Measurements from ENCODE around the gene CRYM.
"Not testable (repeated sequence)": the region's sequence is repeated elsewhere in the genome, so short reads cannot be mapped to it uniquely, and the experiment has no call there.

Gene CRYM

DNA sequence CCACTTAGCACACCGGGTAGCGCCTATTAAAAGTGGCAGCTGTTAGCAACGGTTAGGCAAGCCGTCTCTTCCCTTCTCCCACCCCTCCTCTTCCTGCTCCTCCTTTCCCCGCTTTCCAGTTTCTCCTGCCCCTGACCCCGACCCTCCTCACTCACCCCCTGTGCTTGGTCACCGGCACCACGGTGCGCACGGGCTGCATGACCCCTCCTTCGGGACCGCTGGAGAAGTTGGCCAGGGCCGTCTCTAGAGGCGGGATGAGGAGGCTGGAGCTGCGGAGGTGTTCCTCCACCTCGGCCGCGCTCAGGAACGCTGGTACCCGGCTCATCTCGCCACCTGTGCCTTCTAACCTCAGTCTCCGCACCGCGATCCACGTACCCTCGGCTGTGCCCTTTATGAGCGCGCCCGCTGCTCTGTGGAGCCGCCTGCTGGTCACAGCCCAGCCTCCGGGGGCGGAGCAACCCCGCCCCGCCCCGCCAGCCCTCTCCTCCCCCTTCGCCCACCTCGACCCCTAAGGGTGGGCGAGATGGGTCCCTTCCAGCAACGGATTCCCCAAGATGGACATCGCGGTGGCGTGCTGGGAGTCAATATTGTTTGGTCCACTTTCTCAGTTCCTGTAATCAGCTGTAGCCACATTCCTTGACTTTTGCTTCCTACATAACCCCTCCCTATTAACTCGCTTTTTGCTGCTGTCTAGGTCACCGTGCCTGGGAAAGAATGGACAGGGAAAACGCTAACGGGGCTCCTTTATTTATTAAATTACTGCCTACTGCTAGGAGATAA, at the start of gene CRYM:
TSS of gene CRYM (minus strand) at position 364 of the 780 bp plus-strand sequence. CDS start at position 325, 39 bp downstream.
- peak; percentile 25 for DNase-seq

DNA sequence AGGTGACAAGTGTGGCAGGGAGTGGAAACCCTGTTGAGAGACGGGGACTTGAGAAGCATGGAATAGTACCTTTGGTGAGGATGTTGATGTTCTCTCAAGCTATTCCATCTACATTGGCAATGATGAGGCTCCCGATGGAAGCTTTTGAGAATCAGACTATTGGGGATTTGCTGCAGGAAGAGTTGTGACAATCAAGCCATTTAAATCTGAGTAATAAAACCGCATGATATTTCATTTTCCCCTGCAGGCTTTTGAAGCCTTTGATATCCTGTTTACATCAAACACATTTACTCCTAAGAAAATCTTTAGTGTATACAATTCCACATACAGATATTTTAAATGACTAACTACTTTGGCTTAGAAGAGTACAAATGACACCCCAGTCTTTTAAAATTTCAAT, 49.0 kb upstream of the CRYM start:
- no peak for DNase-seq

GRCh38 chr16:21326459-21326858, 48.4 kb upstream of the CRYM start:
- no peak for DNase-seq

DNA sequence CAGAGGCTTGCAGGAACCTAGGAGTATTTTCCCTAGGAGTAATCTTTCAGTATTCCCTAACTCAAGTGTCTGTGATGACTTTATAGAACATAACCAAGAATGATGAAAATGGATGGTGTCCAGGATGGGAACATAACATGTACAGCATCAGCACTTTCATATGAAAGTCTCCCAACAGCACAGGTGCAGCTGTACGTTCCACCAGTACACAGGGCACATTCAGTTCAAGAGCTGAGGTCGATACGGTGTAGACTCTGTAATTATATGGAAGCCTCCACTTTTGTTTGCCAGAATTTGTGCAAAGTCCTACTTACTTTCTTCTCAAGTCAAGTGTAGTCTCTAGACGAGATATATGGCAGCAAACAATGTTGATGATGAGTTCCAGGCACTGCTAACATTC, 46.2 kb upstream of the CRYM start:
- no peak for DNase-seq

GRCh38 chr16:21322251-21322650, 44.2 kb upstream of the CRYM start:
- DNase-seq, result not testable (repeated sequence)

DNA sequence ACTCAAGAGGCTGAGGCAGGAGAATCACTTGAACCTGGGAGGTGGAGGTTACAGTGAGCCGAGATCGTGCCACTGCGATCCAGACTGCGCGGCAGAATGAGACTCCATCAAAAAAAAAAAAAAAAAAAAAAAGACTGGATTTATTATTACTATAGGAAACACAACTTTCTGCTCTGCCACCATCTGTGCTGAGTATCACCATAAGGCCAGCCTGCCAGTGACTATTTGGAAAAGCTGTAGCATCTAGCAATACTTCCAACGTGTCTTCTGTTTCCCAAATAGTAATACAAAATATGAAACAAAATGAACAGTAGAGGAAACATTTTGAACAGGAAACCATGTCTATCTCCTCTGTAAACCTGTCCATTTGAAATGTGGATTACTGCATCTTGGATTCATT, 43.6 kb upstream of the CRYM start:
- no peak for DNase-seq

GRCh38 chr16:21314339-21314738, 36.2 kb upstream of the CRYM start:
- DNase-seq, result no peak

DNA sequence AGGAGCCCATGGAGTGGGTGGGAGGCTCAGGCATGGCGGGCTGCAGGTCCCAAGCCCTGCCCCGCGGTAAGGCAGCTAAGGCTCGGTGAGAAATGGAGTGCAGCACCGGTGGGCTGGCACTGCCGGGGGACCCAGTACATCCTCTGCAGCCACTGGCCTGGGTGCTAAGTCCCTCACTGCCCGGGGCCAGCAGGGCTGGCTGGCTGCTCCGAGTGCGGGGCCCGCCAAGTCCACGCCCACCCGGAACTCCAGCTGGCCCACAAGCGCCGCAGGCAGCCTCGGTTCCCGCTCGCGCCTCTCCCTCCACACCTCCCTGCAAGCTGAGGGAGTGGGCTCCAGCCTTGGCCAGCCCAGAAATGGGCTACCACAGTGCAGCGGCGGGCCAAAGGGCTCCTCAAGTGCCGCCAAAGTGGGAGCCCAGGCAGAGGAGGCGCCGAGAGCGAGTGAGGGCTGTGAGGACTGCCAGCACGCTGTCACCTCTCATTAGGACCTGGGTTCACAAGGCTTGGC, 34.8 kb upstream of the CRYM start:
- DNase-seq, result not testable (repeated sequence)

DNA sequence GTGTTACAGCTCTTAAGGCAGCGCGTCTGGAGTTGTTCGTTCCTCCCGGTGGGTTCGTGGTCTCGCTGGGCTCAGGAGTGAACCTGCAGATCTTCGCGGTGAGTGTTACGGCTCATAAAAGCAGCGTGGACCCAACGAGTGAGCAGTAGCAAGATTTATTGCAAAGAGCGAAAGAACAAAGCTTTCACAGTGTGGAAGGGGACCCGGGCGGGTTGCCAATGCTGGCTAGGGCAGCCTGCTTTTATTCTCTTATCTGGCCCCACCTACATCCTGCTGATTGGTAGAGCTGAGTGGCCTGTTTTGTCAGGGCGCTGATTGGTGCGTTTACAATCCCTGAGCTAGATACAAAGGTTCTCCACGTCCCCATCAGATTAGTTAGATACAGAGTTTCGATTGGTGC, 34.0 kb upstream of the CRYM start:
- DNase-seq, result not testable (repeated sequence)

DNA sequence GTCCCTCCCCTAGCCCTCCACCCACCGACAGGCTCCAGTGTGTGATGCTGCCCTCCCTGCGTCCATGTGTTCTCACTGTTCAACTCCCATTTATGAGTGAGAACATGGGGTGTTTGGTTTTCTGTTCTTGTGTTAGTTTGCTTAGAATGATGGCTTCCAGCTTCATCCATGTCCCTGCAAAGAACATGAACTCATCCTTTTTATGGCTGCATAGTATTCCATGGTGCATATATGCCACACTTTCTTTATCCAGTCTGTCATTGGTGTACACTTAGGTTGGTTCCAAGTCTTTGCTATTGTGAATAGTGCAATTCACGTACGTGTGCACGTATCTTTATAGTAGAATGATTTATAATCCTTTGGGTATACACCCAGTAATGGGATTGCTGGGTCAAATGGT, 28.6 kb upstream of the CRYM start:
- DNase-seq, result not testable (repeated sequence)

GRCh38 chr16:21302898-21303528, 24.9 kb upstream of the CRYM start:
- no peak for DNase-seq

- no peak for DNase-seq
These were observed 24.4 kb upstream of the CRYM start for GRCh38 chr16:21302454-21302853.

GRCh38 chr16:21301895-21302291, 23.8 kb upstream of the CRYM start:
- no peak for DNase-seq

- peak; percentile 62 for DNase-seq
These were observed 23.2 kb upstream of the CRYM start for GRCh38 chr16:21301168-21301894.

- peak; percentile 88 for DNase-seq
These were observed 22.4 kb upstream of the CRYM start for GRCh38 chr16:21300309-21301167.

DNA sequence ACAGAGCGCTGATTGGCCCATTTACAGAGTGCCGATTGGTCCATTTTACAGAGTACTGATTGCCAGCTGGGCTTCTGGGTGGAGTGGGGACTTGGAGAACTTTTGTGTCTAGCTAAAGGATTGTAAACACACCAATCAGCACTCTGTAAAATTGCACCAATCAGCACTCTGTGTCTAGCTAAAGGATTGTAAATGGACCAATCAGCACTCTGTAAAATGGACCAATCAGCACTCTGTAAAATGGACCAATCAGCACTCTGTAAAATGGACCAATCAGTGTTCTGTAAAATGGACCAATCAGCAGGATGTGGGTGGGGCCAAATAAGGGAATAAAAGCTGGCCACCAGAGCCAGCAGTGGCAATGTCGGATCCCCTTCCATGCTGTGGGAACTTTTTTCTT, 11.7 kb upstream of the CRYM start:
- not testable (repeated sequence) for DNase-seq

DNA sequence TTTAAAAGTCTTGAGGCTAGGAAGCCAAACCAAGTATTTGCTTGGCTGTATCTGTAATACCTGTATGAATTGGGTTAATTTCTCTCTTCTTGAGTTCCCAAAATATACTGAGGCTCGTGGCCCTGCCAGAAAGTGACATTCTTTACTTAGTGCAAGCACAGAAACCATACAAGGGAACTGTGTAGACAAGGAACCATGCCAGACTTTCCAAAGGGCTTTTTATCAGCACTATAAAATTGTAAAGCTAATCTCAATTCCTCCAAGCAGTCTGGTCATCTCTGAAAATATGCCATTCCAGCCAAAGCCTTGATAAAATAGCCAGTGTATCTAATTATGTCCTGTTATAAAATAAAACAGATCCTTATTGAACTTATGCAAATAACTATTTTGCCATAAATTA, 7.2 kb upstream of the CRYM start:
- DNase-seq, result no peak

DNA sequence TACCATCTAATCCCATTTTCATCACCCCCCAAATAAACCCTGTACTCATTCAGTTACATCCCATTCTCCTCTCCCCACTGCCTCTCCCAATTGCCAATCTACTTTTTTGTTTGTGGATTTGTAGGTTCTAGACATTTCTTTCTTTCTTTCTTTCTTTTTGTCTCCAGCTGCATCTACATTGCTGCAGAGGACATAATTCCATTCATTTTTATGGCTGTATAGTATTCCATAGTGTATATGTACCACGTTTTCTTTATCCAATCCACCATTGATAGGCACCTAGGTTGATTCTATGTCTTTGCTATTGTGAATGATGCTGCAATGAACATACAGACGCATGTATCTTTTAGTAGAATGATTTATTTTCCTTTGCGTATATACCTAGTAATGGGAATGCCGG, 6.3 kb upstream of the CRYM start:
- DNase-seq, result no peak

DNA sequence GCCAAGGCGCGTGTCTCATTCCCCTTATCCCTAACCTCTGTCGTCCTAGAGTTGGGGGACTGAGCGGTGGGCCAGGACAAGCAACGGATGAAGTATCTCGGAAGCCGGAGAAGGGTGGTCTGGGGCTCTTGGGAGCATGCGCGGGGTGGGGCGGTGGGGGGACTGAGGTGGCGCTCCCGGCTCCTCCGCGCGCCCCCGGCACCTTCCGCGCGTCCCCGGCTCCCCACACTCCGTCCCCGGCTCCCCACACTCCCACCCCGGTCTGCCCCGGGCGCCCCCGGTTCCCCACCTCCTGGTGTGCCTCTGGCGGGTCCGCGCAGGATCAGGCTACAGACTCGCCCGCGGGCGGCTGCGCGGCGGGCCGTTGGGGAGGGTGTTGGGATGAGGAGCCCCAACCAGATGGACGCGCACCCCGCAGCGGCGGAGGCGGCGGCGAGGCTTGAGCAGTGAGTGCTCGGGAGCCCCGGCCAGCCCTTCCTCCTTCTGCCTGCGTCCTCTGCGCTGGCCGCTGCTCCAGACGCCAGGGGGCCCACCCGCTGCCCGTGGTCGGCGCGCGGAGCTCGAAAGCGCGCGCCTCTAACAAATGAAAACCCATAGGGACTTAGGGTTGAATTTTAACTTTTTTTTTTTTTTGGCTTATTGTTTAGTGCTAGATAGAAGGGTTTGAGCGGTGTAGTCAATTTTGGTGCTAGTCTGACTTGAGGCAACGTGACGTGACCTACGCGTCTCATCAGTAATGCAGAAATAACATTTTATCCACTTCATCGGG, 5.6 kb upstream of the CRYM start:
- no peak for DNase-seq

- no peak for DNase-seq
These were observed 3.8 kb upstream of the CRYM start for GRCh38 chr16:21281698-21282389.

DNA sequence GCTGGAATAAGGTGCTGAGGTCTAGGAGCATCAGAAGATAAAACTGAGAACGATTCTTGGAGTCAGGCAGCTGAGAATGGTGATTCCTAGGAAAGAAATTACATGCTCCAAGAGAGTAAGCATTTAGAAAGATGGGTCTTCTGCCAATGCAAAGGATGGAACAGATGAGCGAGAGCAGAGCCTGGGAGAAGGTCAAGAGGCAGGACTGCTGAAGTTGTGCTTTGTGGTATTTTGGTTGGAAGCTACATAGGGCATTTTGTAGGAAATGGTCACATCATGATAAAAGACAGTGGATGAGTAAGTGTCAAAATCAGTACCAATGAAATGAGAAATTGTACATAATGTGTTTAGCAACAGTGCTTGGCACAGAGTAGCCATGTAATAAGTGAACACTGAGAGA, 1.4 kb upstream of the CRYM start:
- DNase-seq, result no peak

All from NCI-H1694 (cell line).